ENCODE measurements around the gene TMEM50B. TPM values are rescaled to one million over a fixed set of nuclear protein-coding genes. Genes with fewer than 3 reads are reported as not detected.

Gene TMEM50B
- 39.9 and 57.5 TPM in 2 replicates for total RNA-seq (2014; rRNA removed; shearing (Covaris generic); ENCODE audit: low replicate concordance)

DNA sequence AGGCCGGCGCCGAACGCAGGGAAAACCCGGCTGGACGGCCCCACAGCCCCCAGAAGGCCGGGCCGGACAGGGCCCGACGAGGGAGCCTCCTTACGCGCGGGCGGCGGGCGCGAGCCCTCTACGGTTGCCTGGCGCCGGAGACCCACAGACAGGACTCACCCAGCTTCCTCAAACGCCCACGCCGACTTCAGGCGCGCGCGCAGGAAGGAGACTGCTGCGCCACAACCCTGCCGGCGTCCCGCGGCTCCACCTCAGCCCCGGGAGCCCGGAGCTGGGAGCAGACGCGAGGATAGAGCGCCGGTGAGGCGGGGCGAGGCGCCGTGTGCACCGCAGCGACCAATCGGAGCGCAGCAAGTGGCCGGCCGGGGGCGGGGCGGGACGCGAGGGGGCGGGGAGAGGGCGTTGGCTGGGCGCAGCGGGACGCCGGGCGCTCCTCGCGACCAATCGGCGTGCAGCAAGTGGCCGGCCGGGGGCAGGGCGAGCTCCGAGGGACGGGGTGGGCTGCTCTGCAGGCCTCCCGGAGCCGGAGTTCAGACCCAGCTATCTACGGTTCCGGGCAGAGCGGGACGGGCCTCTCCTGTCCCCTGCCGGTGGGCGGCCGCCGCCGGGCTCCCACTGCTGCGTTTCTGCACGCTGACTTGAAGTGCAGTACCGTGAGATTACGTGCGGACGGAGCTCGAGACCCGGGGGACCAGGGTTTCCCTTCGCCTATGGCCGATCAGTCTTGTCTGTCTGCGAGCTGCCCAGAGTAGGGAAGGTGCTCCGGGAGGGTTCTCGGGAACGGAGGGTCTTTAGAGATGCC lies at the start of gene TMEM50B:
TSS of gene TMEM50B (minus strand) at position 296 of the 802 bp plus-strand sequence. CDS start 11,089 bp downstream, outside the sequence.
- H3K79me2 ChIP-seq (ENCODE audit: low read length), result peaks cover 39% of the 10 kb centered on the region
- peaks cover 13% of the 10 kb centered on the region for H3K4me1 ChIP-seq (ENCODE audit: low read length)
- H3K4me3 ChIP-seq (ENCODE audit: low read length), result peak within 1 kb of the TSS; percentile 99
- no peaks in the 10 kb centered on the region for H3K36me3 ChIP-seq (ENCODE audit: insufficient read depth, low read length)
- H2AFZ ChIP-seq (ENCODE audit: low read length), result peak within 1 kb of the TSS; percentile 92
- H3K9ac ChIP-seq (ENCODE audit: low read length), result peak within 1 kb of the TSS; percentile 89
- H3K4me2 ChIP-seq (ENCODE audit: low read depth, low read length, poor library complexity, severe bottlenecking), result peak within 1 kb of the TSS; percentile 88
- H3K9me2 ChIP-seq (replicated peaks; ENCODE audit: insufficient read depth, low read length), result no peaks in the 10 kb centered on the region
- peak within 1 kb of the TSS; percentile 76 for H3K27ac ChIP-seq (ENCODE audit: low read length)
- DNase-seq, result peak; percentile 98
- H4K20me1 ChIP-seq (ENCODE audit: insufficient read depth, low read depth, low read length), result no peaks in the 10 kb centered on the region
- no peaks in the 10 kb centered on the region for H3K9me3 ChIP-seq (ENCODE audit: low read length)
- H3K27me3 ChIP-seq (ENCODE audit: low read length), result no peaks in the 10 kb centered on the region

- no peak for DNase-seq
- H3K4me3 ChIP-seq (ENCODE audit: low read length), result no peak overlapping the region
- no peaks in the 10 kb centered on the region for H3K27me3 ChIP-seq (ENCODE audit: low read length)
- H3K4me1 ChIP-seq (ENCODE audit: low read length), result no peaks in the 10 kb centered on the region
- no peak overlapping the region for H3K27ac ChIP-seq (ENCODE audit: low read length)
- H3K9me2 ChIP-seq (replicated peaks; ENCODE audit: insufficient read depth, low read length), result no peaks in the 10 kb centered on the region
- H3K79me2 ChIP-seq (ENCODE audit: low read length), result no peaks in the 10 kb centered on the region
- H2AFZ ChIP-seq (ENCODE audit: low read length), result no peak overlapping the region
- H3K36me3 ChIP-seq (ENCODE audit: insufficient read depth, low read length), result peaks cover 60% of the 10 kb centered on the region
- no peaks in the 10 kb centered on the region for H3K9me3 ChIP-seq (ENCODE audit: low read length)
- H3K4me2 ChIP-seq (ENCODE audit: low read depth, low read length, poor library complexity, severe bottlenecking), result no peak overlapping the region
- no peak overlapping the region for H3K9ac ChIP-seq (ENCODE audit: low read length)
- H4K20me1 ChIP-seq (ENCODE audit: insufficient read depth, low read depth, low read length), result no peaks in the 10 kb centered on the region
Measured at GRCh38 chr21:33522953-33523349, 43.2 kb upstream of the TMEM50B start.

- Histone ChIP-seq H3K4me2 (ENCODE audit: low read depth, low read length, poor library complexity, severe bottlenecking) (no peak overlapping the region), H2AFZ (ENCODE audit: low read length) (no peak overlapping the region), H3K9me3 (ENCODE audit: low read length) (no peaks in the 10 kb centered on the region), H3K27ac (ENCODE audit: low read length) (no peak overlapping the region), H3K9ac (ENCODE audit: low read length) (no peak overlapping the region), H3K79me2 (ENCODE audit: low read length) (no peaks in the 10 kb centered on the region), H4K20me1 (ENCODE audit: insufficient read depth, low read depth, low read length) (no peaks in the 10 kb centered on the region), H3K9me2 (replicated peaks; ENCODE audit: insufficient read depth, low read length) (no peaks in the 10 kb centered on the region), H3K36me3 (ENCODE audit: insufficient read depth, low read length) (peaks cover 60% of the 10 kb centered on the region), H3K4me3 (ENCODE audit: low read length) (no peak overlapping the region), H3K4me1 (ENCODE audit: low read length) (no peaks in the 10 kb centered on the region), H3K27me3 (ENCODE audit: low read length) (no peaks in the 10 kb centered on the region)
- DNase-seq, result no peak
Measured at GRCh38 chr21:33522297-33522952, 42.7 kb upstream of the TMEM50B start.

DNA sequence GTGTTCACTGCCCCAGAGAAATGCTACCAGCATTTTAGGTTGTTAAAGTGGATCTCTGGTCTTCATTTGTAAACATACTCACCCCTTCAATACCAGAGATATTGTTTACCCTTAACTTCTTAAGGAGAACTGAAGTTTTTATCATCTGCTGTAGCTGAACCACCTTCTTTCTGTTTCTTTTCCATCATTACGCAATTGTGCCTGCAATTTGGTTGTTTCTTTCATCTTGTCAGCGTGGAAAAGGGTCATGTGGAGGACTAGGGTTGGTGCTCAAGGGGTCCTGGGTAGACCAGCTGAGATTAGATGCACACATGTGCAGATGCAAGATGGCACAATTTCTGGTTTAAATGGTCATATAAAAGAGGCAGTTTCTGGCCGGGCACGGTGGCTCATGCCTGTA lies 39.1 kb upstream of the TMEM50B start:
- Histone ChIP-seq H3K4me2 (ENCODE audit: low read depth, low read length, poor library complexity, severe bottlenecking) (no peak overlapping the region), H3K4me1 (ENCODE audit: low read length) (no peaks in the 10 kb centered on the region), H4K20me1 (ENCODE audit: insufficient read depth, low read depth, low read length) (no peaks in the 10 kb centered on the region), H3K9me3 (ENCODE audit: low read length) (no peaks in the 10 kb centered on the region), H3K9me2 (replicated peaks; ENCODE audit: insufficient read depth, low read length) (no peaks in the 10 kb centered on the region), H3K27ac (ENCODE audit: low read length) (no peak overlapping the region), H3K9ac (ENCODE audit: low read length) (no peak overlapping the region), H3K79me2 (ENCODE audit: low read length) (no peaks in the 10 kb centered on the region), H3K4me3 (ENCODE audit: low read length) (no peak overlapping the region), H3K27me3 (ENCODE audit: low read length) (no peaks in the 10 kb centered on the region), H3K36me3 (ENCODE audit: insufficient read depth, low read length) (peaks cover 65% of the 10 kb centered on the region), H2AFZ (ENCODE audit: low read length) (no peak overlapping the region)
- no peak for DNase-seq

DNA sequence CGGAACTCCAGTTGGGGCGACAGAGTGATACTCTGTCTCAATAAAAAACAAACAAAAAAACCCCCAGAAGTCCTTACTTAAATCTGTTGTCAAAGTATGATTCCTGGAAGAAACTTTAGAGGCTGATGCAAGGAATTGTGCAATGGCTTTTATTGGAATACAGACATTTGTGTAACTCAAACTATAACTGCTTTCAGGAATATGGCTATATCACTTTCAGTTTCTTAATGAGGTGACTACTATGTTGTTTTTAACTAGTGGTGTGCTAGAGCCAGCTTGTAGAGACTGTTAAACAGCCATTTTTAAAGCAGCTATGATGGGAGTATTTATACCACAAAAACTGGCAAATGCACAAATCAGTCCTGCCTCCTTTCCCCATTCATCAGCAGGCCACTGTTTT lies 34.5 kb upstream of the TMEM50B start:
- Histone ChIP-seq H3K9ac (ENCODE audit: low read length) (no peak overlapping the region), H4K20me1 (ENCODE audit: insufficient read depth, low read depth, low read length) (no peaks in the 10 kb centered on the region), H3K27ac (ENCODE audit: low read length) (no peak overlapping the region), H3K79me2 (ENCODE audit: low read length) (no peaks in the 10 kb centered on the region), H3K4me2 (ENCODE audit: low read depth, low read length, poor library complexity, severe bottlenecking) (no peak overlapping the region), H3K4me3 (ENCODE audit: low read length) (no peak overlapping the region), H2AFZ (ENCODE audit: low read length) (no peak overlapping the region), H3K9me2 (replicated peaks; ENCODE audit: insufficient read depth, low read length) (no peaks in the 10 kb centered on the region), H3K36me3 (ENCODE audit: insufficient read depth, low read length) (peaks cover 72% of the 10 kb centered on the region), H3K27me3 (ENCODE audit: low read length) (no peaks in the 10 kb centered on the region), H3K4me1 (ENCODE audit: low read length) (no peaks in the 10 kb centered on the region), H3K9me3 (ENCODE audit: low read length) (no peaks in the 10 kb centered on the region)
- DNase-seq, result no peak

DNA sequence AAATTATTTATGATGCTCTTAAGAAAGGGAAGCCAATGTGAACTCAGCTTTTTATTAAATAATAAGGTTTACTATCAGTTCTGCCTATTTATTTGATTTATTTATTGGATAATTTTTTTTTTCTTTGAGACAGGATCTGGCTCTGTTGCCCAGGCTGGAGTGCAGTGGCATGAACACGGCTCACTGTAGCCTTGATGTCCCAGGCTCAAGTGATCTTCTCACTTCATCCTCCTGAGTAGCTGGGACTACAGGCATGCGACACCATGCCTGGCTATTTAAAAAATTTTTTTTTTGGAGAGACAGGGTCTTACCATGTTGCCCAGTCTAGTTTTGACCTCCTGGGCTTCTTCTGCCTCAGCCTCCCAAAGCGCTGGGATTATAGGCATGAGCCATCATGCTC lies 32.7 kb upstream of the TMEM50B start:
- Histone ChIP-seq H3K4me1 (ENCODE audit: low read length) (no peaks in the 10 kb centered on the region), H2AFZ (ENCODE audit: low read length) (no peak overlapping the region), H3K36me3 (ENCODE audit: insufficient read depth, low read length) (peaks cover 76% of the 10 kb centered on the region), H3K27me3 (ENCODE audit: low read length) (no peaks in the 10 kb centered on the region), H3K9ac (ENCODE audit: low read length) (no peak overlapping the region), H3K9me2 (replicated peaks; ENCODE audit: insufficient read depth, low read length) (no peaks in the 10 kb centered on the region), H3K4me3 (ENCODE audit: low read length) (no peak overlapping the region), H3K27ac (ENCODE audit: low read length) (no peak overlapping the region), H3K9me3 (ENCODE audit: low read length) (no peaks in the 10 kb centered on the region), H3K4me2 (ENCODE audit: low read depth, low read length, poor library complexity, severe bottlenecking) (no peak overlapping the region), H4K20me1 (ENCODE audit: insufficient read depth, low read depth, low read length) (no peaks in the 10 kb centered on the region), H3K79me2 (ENCODE audit: low read length) (no peaks in the 10 kb centered on the region)
- DNase-seq, result no peak

- no peak overlapping the region for H2AFZ ChIP-seq (ENCODE audit: low read length)
- no peak overlapping the region for H3K4me3 ChIP-seq (ENCODE audit: low read length)
- H3K4me1 ChIP-seq (ENCODE audit: low read length), result no peaks in the 10 kb centered on the region
- no peak for DNase-seq
- H3K4me2 ChIP-seq (ENCODE audit: low read depth, low read length, poor library complexity, severe bottlenecking), result no peak overlapping the region
- H3K9me2 ChIP-seq (replicated peaks; ENCODE audit: insufficient read depth, low read length), result no peaks in the 10 kb centered on the region
- H4K20me1 ChIP-seq (ENCODE audit: insufficient read depth, low read depth, low read length), result no peaks in the 10 kb centered on the region
- H3K79me2 ChIP-seq (ENCODE audit: low read length), result no peaks in the 10 kb centered on the region
- H3K9me3 ChIP-seq (ENCODE audit: low read length), result no peaks in the 10 kb centered on the region
- no peak overlapping the region for H3K9ac ChIP-seq (ENCODE audit: low read length)
- H3K27me3 ChIP-seq (ENCODE audit: low read length), result no peaks in the 10 kb centered on the region
- H3K27ac ChIP-seq (ENCODE audit: low read length), result no peak overlapping the region
- H3K36me3 ChIP-seq (ENCODE audit: insufficient read depth, low read length), result peaks cover 76% of the 10 kb centered on the region
Measured at GRCh38 chr21:33511639-33512038, 31.9 kb upstream of the TMEM50B start.

GRCh38 chr21:33510826-33511225 lies 31.1 kb upstream of the TMEM50B start:
- Histone ChIP-seq H3K4me2 (ENCODE audit: low read depth, low read length, poor library complexity, severe bottlenecking) (no peak overlapping the region), H3K4me1 (ENCODE audit: low read length) (no peaks in the 10 kb centered on the region), H3K27me3 (ENCODE audit: low read length) (no peaks in the 10 kb centered on the region), H3K36me3 (ENCODE audit: insufficient read depth, low read length) (peaks cover 76% of the 10 kb centered on the region), H2AFZ (ENCODE audit: low read length) (no peak overlapping the region), H3K9me2 (replicated peaks; ENCODE audit: insufficient read depth, low read length) (no peaks in the 10 kb centered on the region), H3K27ac (ENCODE audit: low read length) (no peak overlapping the region), H3K4me3 (ENCODE audit: low read length) (no peak overlapping the region), H3K9ac (ENCODE audit: low read length) (no peak overlapping the region), H3K79me2 (ENCODE audit: low read length) (no peaks in the 10 kb centered on the region), H4K20me1 (ENCODE audit: insufficient read depth, low read depth, low read length) (no peaks in the 10 kb centered on the region), H3K9me3 (ENCODE audit: low read length) (no peaks in the 10 kb centered on the region)
- no peak for DNase-seq

Data from Karpas-422 (cell line).